ENCODE data around the gene ZBTB20.

ZBTB20 gene

DNA sequence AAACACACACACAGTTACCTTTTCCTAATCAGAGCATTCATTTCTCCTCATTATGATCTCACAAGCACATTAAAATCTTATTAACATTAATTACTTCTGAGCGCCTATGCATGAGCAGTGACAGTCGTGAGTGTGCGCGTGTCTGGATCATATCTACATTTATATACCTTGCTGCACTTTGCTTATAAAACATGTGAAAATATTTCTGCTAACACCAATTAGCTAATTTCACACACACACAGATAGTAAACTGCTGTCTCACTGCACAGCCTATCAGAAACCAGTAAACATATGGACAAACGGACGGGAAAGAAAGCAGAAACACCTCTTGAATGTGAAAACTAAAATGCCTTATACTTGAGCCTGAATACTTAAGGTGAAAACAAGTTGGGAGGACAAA, 64.8 kb downstream of the ZBTB20 start:
- Histone ChIP-seq H3K4me2 (ENCODE audit: low read length, poor library complexity, severe bottlenecking) (no peak overlapping the region), H4K8ac (ENCODE audit: low read length) (no peak overlapping the region), H3K9me3 (ENCODE audit: control insufficient read depth, low read length) (no peaks in the 10 kb centered on the region), H3K14ac (ENCODE audit: low read length in 2 of 2) (no peak overlapping the region), H3K4ac (ENCODE audit: low read depth in 1 of 2, low read length in 2 of 2) (no peak overlapping the region), H3K79me1 (replicated peaks; ENCODE audit: low read length, poor library complexity, severe bottlenecking) (no peaks in the 10 kb centered on the region), H3K27me3 (ENCODE audit: control insufficient read depth in 1 of 2, insufficient read depth in 1 of 2, low read length in 2 of 2) (no peaks in the 10 kb centered on the region), H3K4me3 (ENCODE audit: insufficient read depth in 1 of 2, low read depth in 1 of 2, low read length in 2 of 2) (no peak overlapping the region), H3K36me3 (ENCODE audit: control insufficient read depth in 1 of 2, insufficient read depth in 2 of 2, low read depth in 1 of 2, low read length in 2 of 2) (no peaks in the 10 kb centered on the region), H2BK5ac (ENCODE audit: low read depth, low read length, poor library complexity, severe bottlenecking) (no peak overlapping the region), H3K9ac (ENCODE audit: low read length) (no peak overlapping the region), H2AK5ac (ENCODE audit: low read length, severe bottlenecking) (no peak overlapping the region), H3K27ac (ENCODE audit: low read length, poor library complexity, severe bottlenecking) (no peak overlapping the region), H2BK12ac (ENCODE audit: low read length in 2 of 2) (no peak overlapping the region), H3K18ac (ENCODE audit: low read depth in 1 of 2, low read length in 2 of 2) (no peak overlapping the region), H2AFZ (ENCODE audit: low read depth, low read length) (no peak overlapping the region), H2BK15ac (ENCODE audit: low read depth, poor library complexity, severe bottlenecking) (no peak overlapping the region), H4K91ac (ENCODE audit: low read length) (no peak overlapping the region), H2BK120ac (ENCODE audit: low read depth, low read length) (no peak overlapping the region), H3K23ac (ENCODE audit: low read length in 2 of 2) (no peak overlapping the region), H3K4me1 (ENCODE audit: control insufficient read depth, insufficient read depth, low read depth, low read length) (no peaks in the 10 kb centered on the region)
- WGBS: 96% methylated on average over 4 of the region's 6 CpGs
- no peak for DNase-seq

DNA sequence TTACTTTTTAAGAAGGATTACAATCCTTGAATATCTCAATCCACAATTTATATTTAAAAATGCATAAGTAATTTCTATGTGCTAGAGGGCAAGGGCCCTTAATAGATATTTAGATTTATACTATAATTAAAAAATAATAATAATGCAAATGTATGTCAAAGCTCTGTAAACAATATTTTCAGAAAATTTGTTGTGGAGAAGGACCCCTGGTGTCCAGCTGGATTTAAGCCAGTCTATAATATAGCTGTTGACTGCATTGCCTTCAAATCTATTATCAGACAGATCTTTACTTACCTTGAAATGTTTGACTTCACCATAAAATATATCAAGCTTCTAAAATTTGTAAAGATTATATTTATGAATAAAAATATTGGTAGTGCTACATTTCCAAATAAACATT, 65.6 kb downstream of the ZBTB20 start:
- Histone ChIP-seq H2BK120ac (ENCODE audit: low read depth, low read length) (no peak overlapping the region), H2AFZ (ENCODE audit: low read depth, low read length) (no peak overlapping the region), H4K8ac (ENCODE audit: low read length) (no peak overlapping the region), H3K23ac (ENCODE audit: low read length in 2 of 2) (no peak overlapping the region), H3K4me3 (ENCODE audit: insufficient read depth in 1 of 2, low read depth in 1 of 2, low read length in 2 of 2) (no peak overlapping the region), H3K27me3 (ENCODE audit: control insufficient read depth in 1 of 2, insufficient read depth in 1 of 2, low read length in 2 of 2) (no peaks in the 10 kb centered on the region), H3K4ac (ENCODE audit: low read depth in 1 of 2, low read length in 2 of 2) (no peak overlapping the region), H3K9me3 (ENCODE audit: control insufficient read depth, low read length) (peaks cover 5% of the 10 kb centered on the region), H3K18ac (ENCODE audit: low read depth in 1 of 2, low read length in 2 of 2) (no peak overlapping the region), H4K91ac (ENCODE audit: low read length) (no peak overlapping the region), H2BK15ac (ENCODE audit: low read depth, poor library complexity, severe bottlenecking) (no peak overlapping the region), H3K4me2 (ENCODE audit: low read length, poor library complexity, severe bottlenecking) (no peak overlapping the region), H3K4me1 (ENCODE audit: control insufficient read depth, insufficient read depth, low read depth, low read length) (no peaks in the 10 kb centered on the region), H2AK5ac (ENCODE audit: low read length, severe bottlenecking) (no peak overlapping the region), H2BK12ac (ENCODE audit: low read length in 2 of 2) (no peak overlapping the region), H2BK5ac (ENCODE audit: low read depth, low read length, poor library complexity, severe bottlenecking) (no peak overlapping the region), H3K9ac (ENCODE audit: low read length) (no peak overlapping the region), H3K27ac (ENCODE audit: low read length, poor library complexity, severe bottlenecking) (no peak overlapping the region), H3K36me3 (ENCODE audit: control insufficient read depth in 1 of 2, insufficient read depth in 2 of 2, low read depth in 1 of 2, low read length in 2 of 2) (peaks cover 2 to 4% of the 10 kb centered on the region in 2 experiments), H3K79me1 (replicated peaks; ENCODE audit: low read length, poor library complexity, severe bottlenecking) (peaks cover 1% of the 10 kb centered on the region), H3K14ac (ENCODE audit: low read length in 2 of 2) (no peak overlapping the region)
- DNase-seq: no peak

DNA sequence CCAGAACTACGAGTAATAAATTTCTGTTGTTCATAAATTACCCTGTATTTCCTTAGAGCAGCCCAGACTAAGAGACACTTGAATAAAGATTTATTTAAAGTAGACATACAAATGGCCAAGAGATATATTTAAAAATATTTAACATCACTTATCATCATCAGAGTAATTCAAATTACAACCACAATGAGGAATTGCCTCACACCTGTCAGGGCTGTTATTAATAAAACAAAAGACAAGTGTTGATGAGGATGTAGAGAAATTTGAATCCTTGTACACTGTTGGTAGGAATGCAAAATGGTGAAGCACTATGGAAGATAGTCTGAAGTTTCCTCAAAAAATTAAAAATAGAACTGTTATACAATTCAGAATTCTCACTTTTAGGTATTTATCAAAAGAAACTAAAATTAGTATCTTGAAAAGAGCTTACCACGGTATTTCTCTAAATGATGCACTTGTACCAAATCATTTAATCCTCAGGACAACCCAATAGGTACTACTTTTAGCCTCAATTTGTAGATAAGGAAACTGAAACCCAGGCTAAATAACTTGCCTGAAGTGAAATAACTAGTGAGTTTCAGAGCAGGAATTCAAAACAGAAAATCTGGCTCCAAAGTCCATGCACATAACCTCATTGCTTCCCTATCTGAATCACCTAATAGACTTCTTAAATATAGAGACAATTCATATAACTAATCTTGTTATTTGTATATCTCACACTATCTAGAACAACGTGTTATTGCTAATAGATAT, 69.4 kb downstream of the ZBTB20 start:
- Histone ChIP-seq H3K79me1 (replicated peaks; ENCODE audit: low read length, poor library complexity, severe bottlenecking) (peaks cover 1% of the 10 kb centered on the region), H2BK12ac (ENCODE audit: low read length in 2 of 2) (no peak overlapping the region), H2AFZ (ENCODE audit: low read depth, low read length) (no peak overlapping the region), H3K4me1 (ENCODE audit: control insufficient read depth, insufficient read depth, low read depth, low read length) (no peaks in the 10 kb centered on the region), H3K36me3 (ENCODE audit: control insufficient read depth in 1 of 2, insufficient read depth in 2 of 2, low read depth in 1 of 2, low read length in 2 of 2) (peaks cover 2 to 4% of the 10 kb centered on the region in 2 experiments), H2AK5ac (ENCODE audit: low read length, severe bottlenecking) (no peak overlapping the region), H3K4ac (ENCODE audit: low read depth in 1 of 2, low read length in 2 of 2) (no peak overlapping the region), H3K4me2 (ENCODE audit: low read length, poor library complexity, severe bottlenecking) (no peak overlapping the region), H3K14ac (ENCODE audit: low read length in 2 of 2) (no peak overlapping the region), H2BK120ac (ENCODE audit: low read depth, low read length) (no peak overlapping the region), H3K27ac (ENCODE audit: low read length, poor library complexity, severe bottlenecking) (no peak overlapping the region), H4K8ac (ENCODE audit: low read length) (no peak overlapping the region), H4K91ac (ENCODE audit: low read length) (no peak overlapping the region), H3K9ac (ENCODE audit: low read length) (no peak overlapping the region), H3K9me3 (ENCODE audit: control insufficient read depth, low read length) (peaks cover 11% of the 10 kb centered on the region), H3K27me3 (ENCODE audit: control insufficient read depth in 1 of 2, insufficient read depth in 1 of 2, low read length in 2 of 2) (no peaks in the 10 kb centered on the region), H2BK5ac (ENCODE audit: low read depth, low read length, poor library complexity, severe bottlenecking) (no peak overlapping the region), H3K4me3 (ENCODE audit: insufficient read depth in 1 of 2, low read depth in 1 of 2, low read length in 2 of 2) (no peak overlapping the region), H3K18ac (ENCODE audit: low read depth in 1 of 2, low read length in 2 of 2) (no peak overlapping the region), H2BK15ac (ENCODE audit: low read depth, poor library complexity, severe bottlenecking) (no peak overlapping the region), H3K23ac (ENCODE audit: low read length in 2 of 2) (no peak overlapping the region)
- no peak for DNase-seq
- 88% methylated on average over 1 of the region's 3 CpGs for WGBS

DNA sequence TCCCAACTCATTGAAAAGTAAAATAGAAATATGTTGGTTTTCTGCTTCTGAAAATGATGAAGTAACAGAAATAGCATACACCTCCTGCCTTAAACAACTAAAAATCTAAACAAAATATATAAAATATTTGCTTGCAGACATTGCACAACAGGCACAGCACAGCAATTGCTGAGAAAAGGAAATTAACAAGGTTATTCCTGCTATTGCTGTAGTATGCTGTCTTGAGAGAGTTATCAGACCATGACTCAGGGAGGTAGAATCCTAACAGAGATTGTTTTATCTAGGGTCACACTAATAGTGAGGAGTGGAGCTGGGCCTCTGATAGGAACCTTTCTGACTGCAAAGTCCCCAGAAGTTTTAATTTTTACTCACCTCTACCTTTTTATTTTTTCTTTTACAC, 72.6 kb downstream of the ZBTB20 start:
- no peak overlapping the region for H2BK12ac ChIP-seq (ENCODE audit: low read length in 2 of 2)
- no peak overlapping the region for H4K91ac ChIP-seq (ENCODE audit: low read length)
- H3K4me2 ChIP-seq (ENCODE audit: low read length, poor library complexity, severe bottlenecking): no peak overlapping the region
- H3K79me1 ChIP-seq (replicated peaks; ENCODE audit: low read length, poor library complexity, severe bottlenecking): peaks cover 1% of the 10 kb centered on the region
- no peak overlapping the region for H3K4ac ChIP-seq (ENCODE audit: low read depth in 1 of 2, low read length in 2 of 2)
- no peak overlapping the region for H3K14ac ChIP-seq (ENCODE audit: low read length in 2 of 2)
- H2AK5ac ChIP-seq (ENCODE audit: low read length, severe bottlenecking): no peak overlapping the region
- H2AFZ ChIP-seq (ENCODE audit: low read depth, low read length): no peak overlapping the region
- peaks cover 2 to 4% of the 10 kb centered on the region in 2 experiments for H3K36me3 ChIP-seq (ENCODE audit: control insufficient read depth in 1 of 2, insufficient read depth in 2 of 2, low read depth in 1 of 2, low read length in 2 of 2)
- H3K27ac ChIP-seq (ENCODE audit: low read length, poor library complexity, severe bottlenecking): no peak overlapping the region
- H3K23ac ChIP-seq (ENCODE audit: low read length in 2 of 2): no peak overlapping the region
- no peak overlapping the region for H2BK120ac ChIP-seq (ENCODE audit: low read depth, low read length)
- H3K9ac ChIP-seq (ENCODE audit: low read length): no peak overlapping the region
- no peak overlapping the region for H3K4me3 ChIP-seq (ENCODE audit: insufficient read depth in 1 of 2, low read depth in 1 of 2, low read length in 2 of 2)
- no peak overlapping the region for H3K18ac ChIP-seq (ENCODE audit: low read depth in 1 of 2, low read length in 2 of 2)
- no peak overlapping the region for H2BK15ac ChIP-seq (ENCODE audit: low read depth, poor library complexity, severe bottlenecking)
- peak; percentile 21 for DNase-seq
- H3K9me3 ChIP-seq (ENCODE audit: control insufficient read depth, low read length): peaks cover 11% of the 10 kb centered on the region
- H2BK5ac ChIP-seq (ENCODE audit: low read depth, low read length, poor library complexity, severe bottlenecking): no peak overlapping the region
- H3K4me1 ChIP-seq (ENCODE audit: control insufficient read depth, insufficient read depth, low read depth, low read length): no peaks in the 10 kb centered on the region
- no peak overlapping the region for H4K8ac ChIP-seq (ENCODE audit: low read length)
- no peaks in the 10 kb centered on the region for H3K27me3 ChIP-seq (ENCODE audit: control insufficient read depth in 1 of 2, insufficient read depth in 1 of 2, low read length in 2 of 2)
